Hematopoietic multipotent progenitor cell treated with erythropoietin and hydrocortisone succinate and interleukin-3 and kit ligand, for 17 days (in vitro differentiated cells): Measurements from ENCODE around the gene TTR.

ENCODE experiments used
- DNase-seq: peaks from one replicate; pipeline ENCODE4 v3.0.0-alpha.2; 2015; ENCODE audit warnings: low spot score

TTR gene

GRCh38 chr18:31581498-31582197 is 10.0 kb upstream of the TTR start:
- no peak for DNase-seq

GRCh38 chr18:31583185-31583854 is 8.4 kb upstream of the TTR start:
- no peak for DNase-seq

DNA sequence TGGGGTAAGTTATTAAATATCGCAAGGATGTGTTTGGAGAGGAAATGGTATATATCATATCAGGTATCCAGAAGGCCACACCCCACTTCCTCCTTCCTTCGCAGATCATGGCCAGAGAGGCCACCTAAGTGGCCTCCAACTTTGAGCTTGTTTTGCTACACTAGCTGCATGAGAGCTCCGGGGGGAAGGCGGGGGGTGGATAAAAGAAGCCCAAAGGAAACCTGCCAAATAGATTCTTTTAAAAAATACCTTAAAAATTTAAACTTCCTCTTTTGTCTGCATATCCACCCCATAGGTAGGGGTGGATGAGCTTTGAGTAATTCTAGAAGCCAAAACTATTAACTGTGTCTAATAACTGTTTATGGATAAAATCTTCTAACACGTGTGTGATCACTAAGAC is 5.7 kb upstream of the TTR start:
- no peak for DNase-seq

DNA sequence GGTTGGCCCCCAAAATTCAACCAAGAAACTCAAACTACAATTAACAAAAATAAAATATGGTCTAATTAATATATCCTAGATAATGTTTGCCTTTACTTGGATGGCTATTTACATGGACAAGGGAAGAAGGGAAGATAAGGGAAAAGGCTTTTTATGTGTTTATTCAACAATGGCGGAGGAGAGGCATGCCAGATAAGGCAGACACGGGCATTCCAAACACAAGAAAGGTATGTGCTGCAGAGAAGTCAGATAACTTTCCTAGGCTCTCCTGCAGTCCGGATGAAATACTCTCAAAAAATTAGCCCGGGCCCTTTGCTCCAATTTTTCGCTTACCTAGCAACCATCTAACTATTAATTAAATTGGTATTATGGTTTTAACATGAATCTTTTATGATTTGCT is 5.1 kb upstream of the TTR start:
- DNase-seq: no peak

GRCh38 chr18:31587529-31587928 is 4.1 kb upstream of the TTR start:
- DNase-seq: no peak

- DNase-seq: no peak
Observed at GRCh38 chr18:31590570-31590969, 1.1 kb upstream of the TTR start.

DNA sequence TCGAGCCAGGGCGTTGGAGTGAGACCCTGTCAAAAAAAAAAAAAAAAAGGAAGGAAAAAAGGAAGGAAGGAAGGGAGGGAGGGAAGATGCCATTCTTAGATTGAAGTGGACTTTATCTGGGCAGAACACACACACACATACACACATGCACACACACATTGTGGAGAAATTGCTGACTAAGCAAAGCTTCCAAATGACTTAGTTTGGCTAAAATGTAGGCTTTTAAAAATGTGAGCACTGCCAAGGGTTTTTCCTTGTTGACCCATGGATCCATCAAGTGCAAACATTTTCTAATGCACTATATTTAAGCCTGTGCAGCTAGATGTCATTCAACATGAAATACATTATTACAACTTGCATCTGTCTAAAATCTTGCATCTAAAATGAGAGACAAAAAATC is 564 bp upstream of the TTR start:
- DNase-seq: no peak

GRCh38 chr18:31592506-31593157 is 955 bp downstream of the TTR start:
- DNase-seq: no peak

DNA sequence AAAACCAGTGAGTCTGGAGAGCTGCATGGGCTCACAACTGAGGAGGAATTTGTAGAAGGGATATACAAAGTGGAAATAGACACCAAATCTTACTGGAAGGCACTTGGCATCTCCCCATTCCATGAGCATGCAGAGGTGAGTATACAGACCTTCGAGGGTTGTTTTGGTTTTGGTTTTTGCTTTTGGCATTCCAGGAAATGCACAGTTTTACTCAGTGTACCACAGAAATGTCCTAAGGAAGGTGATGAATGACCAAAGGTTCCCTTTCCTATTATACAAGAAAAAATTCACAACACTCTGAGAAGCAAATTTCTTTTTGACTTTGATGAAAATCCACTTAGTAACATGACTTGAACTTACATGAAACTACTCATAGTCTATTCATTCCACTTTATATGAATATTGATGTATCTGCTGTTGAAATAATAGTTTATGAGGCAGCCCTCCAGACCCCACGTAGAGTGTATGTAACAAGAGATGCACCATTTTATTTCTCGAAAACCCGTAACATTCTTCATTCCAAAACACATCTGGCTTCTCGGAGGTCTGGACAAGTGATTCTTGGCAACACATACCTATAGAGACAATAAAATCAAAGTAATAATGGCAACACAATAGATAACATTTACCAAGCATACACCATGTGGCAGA is 3.6 kb downstream of the TTR start:
- DNase-seq: no peak

- DNase-seq: no peak
Observed at GRCh38 chr18:31596081-31596872, 4.6 kb downstream of the TTR start.

- DNase-seq: no peak
Observed at GRCh38 chr18:31598021-31598805, 6.5 kb downstream of the TTR start.

DNA sequence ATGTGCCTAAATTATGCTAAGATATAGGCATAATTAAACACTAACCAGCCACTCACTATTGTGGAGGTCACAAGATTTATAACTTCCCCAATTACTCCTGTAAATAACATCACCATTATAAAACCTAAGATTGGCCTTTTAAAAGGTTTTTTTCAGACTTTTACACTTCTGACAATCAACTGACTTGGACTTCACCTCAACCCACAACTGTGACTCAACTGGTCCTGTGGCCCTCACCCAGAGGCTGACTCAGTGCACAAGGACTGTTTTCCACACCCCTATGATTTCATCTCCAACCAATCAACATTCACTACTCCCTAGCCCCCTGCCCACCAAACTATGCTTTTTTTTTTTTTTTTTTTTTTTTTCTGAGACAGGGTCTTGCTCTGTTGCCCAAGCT is 11.6 kb downstream of the TTR start:
- no peak for DNase-seq

GRCh38 chr18:31606265-31606664 is 14.6 kb downstream of the TTR start:
- no peak for DNase-seq

- no peak for DNase-seq
Observed at GRCh38 chr18:31607384-31607783, 15.7 kb downstream of the TTR start.

- DNase-seq: no peak
Observed at GRCh38 chr18:31609886-31610285, 18.2 kb downstream of the TTR start.

- DNase-seq: no peak
Observed at GRCh38 chr18:31610286-31611205, 18.9 kb downstream of the TTR start.

- no peak for DNase-seq
Observed at GRCh38 chr18:31611511-31611910, 19.8 kb downstream of the TTR start.

- DNase-seq: no peak
Observed at GRCh38 chr18:31612124-31612523, 20.4 kb downstream of the TTR start.

DNA sequence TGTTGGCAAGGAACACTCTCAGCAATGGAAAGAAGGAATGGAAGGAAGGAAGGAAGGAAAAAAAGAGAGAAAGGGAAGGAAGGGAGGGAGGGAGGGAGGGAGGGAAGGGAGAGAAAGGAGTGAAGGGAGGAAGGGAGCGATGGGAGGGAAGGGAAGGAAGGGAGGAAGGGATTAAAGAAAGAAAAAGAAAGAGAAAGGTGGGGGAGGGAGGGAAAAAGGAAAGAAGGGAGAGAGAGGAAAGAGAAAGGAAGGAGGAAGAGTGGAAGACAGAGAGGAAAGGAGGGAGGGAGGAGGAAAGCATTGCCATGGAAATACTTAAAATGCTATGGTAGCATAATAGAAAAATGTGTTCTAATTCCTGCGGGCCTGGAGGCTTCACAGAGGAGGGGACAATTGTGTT is 22.4 kb downstream of the TTR start:
- DNase-seq: no peak

DNA sequence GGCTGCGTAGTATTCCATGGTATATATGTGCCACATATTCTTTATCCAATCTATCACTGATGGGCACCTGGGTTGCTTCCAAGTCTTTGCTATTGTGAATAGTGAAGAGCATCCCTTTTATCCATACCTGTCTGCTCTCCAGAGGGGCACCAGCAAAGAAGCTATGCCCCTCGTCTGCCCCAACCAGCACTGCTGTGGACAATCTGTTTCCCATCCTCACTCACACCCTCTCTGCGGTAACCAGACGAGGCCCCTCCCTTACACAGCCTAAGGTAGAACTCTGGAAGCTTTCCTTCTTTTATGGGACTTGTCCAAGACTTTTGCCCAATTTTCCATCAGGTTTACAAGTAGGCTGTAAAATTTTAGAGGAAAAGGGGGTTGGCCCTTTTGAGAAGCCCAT is 24.9 kb downstream of the TTR start:
- DNase-seq: no peak
